Activated CD4-positive, CD25-positive, alpha-beta regulatory T cell treated with anti-CD3 and anti-CD28 coated beads, Interleukin-2, amount 50 U/mL, for 16 hours (primary cell): ENCODE measurements around the gene PLEKHG4.

ENCODE experiments used
- DNase-seq: peaks from one replicate; pipeline ENCODE4 v3.0.0-alpha.2; 2020; ENCODE audit warnings: low read depth, low spot score

PLEKHG4 gene, protein sequence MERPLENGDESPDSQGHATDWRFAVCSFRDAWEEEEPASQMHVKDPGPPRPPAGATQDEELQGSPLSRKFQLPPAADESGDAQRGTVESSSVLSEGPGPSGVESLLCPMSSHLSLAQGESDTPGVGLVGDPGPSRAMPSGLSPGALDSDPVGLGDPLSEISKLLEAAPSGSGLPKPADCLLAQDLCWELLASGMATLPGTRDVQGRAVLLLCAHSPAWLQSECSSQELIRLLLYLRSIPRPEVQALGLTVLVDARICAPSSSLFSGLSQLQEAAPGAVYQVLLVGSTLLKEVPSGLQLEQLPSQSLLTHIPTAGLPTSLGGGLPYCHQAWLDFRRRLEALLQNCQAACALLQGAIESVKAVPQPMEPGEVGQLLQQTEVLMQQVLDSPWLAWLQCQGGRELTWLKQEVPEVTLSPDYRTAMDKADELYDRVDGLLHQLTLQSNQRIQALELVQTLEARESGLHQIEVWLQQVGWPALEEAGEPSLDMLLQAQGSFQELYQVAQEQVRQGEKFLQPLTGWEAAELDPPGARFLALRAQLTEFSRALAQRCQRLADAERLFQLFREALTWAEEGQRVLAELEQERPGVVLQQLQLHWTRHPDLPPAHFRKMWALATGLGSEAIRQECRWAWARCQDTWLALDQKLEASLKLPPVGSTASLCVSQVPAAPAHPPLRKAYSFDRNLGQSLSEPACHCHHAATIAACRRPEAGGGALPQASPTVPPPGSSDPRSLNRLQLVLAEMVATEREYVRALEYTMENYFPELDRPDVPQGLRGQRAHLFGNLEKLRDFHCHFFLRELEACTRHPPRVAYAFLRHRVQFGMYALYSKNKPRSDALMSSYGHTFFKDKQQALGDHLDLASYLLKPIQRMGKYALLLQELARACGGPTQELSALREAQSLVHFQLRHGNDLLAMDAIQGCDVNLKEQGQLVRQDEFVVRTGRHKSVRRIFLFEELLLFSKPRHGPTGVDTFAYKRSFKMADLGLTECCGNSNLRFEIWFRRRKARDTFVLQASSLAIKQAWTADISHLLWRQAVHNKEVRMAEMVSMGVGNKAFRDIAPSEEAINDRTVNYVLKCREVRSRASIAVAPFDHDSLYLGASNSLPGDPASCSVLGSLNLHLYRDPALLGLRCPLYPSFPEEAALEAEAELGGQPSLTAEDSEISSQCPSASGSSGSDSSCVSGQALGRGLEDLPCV

DNA sequence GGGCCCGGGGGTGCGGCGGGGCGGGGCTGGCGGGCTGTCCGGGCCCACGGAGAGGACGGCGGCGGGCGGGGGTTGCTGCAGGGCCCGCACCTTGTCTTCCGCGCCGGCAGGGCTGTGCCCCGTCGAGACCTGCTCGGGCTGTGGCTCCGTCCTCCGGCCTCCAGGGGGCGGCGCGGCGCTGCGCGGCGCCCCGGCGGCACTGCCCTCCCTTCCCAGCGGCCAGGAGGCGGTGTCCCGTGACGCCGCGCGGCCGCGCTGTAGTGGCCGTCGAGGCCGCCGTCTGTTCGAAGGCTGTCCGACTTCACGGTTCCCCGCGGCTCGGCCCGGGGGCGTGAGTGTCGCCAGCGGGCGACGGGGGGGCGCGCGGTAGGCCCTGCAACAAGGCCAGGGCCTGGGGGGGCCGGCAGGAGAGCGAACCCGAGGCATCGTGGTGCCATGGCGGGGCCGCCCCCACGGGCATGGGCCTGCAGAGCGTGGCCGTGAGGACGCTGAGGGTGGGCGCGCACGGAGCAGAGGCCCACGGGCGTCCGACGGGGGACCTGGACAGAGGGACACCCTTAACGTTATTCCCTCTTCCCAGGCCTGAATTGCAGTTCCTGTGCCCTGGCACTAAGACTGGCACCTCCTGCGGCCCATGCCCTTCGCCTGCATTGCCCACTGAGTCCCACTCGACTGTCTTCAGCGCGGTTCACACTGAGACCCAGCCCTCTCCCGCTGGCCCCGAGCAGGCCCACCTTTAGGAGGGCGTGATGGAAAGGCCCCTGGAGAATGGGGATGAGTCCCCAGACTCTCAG is at the start of gene PLEKHG4:
PLEKHG4 (plus strand) TSS at position 237 of the 794 bp plus-strand sequence; CDS start at position 750, 513 bp downstream.
- DNase-seq = peak; percentile 55

DNA sequence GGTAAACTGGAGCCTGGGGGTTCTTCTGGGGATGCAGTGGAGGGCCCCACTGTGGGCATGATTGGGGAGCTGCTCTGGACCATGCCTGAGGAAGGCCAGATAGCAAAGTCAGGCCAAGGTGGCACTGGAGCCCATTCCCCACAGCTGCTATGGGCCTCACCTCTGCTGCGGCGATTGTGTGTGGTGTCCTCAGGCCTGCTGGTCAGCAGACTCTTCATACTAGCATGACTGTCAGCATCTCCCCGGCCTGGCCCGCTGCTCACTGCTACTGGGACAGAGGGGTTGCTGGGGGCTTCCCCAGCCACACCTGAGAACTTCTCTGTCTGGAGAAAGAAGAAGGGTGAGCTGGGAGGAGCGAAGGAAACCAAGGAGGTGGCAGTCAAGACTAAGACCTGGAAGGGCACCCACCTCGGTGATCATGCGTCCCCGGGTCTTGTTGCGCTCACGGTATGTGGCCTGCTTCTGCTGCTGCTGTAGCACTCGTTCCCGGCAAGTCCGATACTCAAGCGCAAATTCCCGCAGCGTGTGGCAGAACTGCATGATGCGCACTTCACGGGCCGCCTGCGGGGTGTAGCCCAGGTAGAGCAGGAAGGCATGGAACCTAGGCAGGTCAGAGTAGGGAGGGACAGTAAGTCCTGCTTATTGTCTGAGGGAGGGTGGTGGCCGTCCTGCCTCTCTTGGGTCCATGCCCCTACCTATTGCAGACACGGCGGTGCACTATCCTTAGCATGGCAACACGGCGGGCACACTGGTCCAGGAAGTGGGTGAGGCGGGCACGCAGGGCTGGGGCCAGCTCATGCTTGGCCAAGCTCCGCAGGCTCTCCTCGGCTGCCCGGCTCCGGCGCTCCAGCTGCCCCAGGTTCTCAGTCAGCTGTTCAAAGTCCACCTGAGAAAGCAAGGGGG is 49.2 kb upstream of the PLEKHG4 start:
- DNase-seq = no peak

DNA sequence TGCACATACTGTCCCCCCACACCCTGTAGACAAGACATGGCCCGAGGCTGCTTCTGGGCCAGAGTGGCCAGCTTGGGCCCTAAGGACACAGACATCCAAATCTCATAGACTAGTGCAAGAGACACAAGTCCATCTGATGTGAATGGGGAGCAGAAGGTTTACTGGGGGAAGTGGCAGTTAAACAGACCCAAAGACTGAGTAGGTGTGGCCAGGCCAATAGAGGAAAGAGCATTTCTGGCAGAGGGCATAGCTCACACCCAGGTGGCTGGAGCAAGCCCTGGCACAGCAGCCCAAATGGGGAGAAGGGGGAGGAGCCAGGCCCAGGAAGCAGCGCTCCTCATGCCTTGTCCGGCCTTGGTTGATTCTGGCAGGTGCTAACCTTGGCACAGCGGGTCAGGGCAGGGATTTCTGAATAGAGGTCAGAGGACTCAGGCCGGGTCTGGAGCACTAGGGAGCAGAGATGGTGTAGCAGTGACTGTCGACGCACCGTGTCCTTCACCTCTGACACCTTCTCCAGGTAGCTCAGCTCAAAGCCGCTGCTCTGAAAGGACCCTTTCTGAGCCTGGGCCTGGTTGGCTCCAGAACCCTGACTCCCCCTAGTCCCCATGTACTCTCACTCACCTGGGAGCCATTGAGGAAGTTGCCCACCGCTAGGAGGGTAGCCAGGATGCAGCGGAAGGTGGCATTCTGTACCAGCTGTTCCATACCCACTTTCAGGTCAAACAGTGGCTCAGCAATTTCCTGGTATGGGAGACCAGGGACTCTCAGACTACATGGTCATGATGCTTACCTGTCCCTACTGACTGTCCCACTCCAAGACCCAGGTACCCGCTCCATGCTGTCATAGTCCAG is 48.3 kb upstream of the PLEKHG4 start:
- no peak for DNase-seq

DNA sequence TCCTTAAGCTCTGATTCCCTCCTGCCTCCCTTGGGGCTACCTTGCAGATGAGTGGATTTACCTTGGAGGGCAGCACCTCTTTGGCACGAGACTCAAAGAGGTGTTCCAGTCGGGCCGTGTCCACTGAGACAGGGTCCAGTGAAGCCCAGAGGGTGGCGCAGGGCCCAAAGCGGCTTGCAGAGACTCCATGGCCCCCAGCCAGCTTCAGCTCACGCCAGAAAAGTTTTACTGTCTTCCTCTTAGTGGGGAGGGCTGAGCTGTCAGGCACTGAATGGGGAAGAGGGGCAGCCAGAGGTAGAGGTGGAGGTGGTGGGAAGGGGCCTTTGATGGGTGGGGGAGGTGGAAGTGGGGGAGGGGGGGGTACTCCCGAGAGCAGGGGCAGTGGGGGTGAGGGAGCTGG is 45.7 kb upstream of the PLEKHG4 start:
- no peak for DNase-seq

DNA sequence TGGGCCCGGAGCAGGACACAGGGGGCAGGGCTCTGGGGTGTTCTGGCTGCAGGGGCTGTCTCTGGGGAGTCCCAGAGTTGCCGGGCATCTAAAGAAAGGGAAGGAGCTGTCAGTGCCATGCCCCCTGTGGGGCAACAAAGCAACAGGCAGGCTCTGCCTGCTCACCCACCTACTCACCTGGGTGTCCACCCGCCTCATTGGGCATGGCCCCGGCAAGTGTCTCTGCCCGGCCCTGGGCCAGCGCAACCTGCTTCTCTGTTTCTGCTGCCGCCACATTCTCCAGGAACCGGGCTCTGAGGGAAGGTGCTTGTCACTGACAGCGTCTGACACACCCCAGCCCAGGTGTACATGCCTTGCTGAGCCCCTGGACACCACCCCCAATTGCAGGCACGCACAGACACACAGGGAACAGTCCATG is 45.1 kb upstream of the PLEKHG4 start:
- no peak for DNase-seq

DNA sequence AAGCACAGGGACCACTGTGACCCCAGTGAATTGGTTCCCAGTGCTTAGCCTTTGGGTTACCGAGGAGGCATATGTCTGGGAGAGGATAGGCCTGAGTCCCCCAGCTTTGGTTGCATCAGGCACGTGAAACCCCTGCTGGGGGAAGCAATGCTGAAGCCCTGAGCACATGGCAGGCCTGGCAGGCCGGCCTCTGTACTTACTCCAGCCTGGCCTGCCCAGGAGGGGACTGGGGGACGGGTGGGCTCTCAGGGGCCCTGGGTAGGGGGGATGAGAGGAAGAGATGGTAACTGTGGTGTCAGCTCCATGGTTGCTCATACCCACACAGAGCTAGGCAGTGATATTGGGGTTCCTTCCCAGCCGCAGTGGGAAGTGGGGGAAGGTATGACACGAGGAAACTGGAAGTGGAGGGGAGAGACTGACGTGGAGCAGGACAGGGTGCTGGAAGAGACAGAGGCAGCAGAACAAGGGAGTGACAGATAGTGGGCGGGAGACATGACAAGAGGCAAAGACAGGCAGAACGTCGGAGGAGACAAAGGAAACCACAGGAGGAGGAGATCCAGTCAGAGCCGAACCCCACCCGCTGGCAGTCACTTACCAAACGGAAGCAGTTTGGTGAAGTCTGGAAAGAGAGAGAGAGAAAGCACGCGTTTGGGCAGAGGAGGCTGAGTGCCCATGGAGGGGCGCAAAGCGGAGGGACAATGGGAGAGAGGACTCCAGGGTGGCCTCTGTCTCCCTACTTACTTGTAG is 43.3 kb upstream of the PLEKHG4 start:
- no peak for DNase-seq

DNA sequence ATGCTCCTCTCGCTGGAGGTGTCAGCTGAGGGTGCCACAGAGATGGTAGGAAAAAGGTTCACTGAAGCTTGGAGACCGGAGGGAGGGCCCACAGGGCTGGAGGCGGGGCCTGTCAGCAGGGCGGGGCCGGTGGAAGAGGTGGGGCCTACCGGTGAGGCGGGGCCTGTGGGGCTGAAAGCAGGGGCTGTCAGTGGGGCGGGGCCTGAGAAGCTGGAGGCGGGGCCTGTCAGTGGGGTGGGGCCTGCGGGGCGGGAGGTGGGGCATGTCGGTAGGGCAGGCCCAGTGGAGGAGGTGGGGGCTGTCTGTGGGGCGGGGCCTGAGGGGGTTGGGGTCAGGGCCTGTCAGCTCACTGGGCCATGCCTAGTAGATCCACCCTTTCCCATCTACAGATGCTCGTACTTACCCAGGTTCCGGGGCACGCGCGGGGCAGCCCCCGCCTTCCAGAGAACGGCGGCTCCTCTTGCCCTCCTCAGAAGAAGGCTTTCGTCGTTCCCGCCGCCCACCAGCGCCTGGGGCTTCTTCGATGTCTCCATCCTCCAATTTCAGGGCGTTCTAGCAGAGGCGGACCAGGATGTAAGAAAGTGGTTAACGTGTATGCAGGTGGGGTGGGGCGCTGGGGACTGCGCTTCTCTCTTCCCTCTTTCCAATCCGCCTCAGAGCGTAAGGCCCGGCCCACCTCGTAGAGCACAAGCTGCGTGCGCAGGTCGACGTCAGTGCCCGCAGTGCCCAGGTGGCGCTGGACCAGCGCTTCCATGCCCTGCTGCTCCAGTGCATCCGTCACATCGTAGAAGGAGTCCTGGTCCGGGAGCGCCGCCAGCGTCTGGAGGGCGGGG is 42.6 kb upstream of the PLEKHG4 start:
- DNase-seq = peak; percentile 38

DNA sequence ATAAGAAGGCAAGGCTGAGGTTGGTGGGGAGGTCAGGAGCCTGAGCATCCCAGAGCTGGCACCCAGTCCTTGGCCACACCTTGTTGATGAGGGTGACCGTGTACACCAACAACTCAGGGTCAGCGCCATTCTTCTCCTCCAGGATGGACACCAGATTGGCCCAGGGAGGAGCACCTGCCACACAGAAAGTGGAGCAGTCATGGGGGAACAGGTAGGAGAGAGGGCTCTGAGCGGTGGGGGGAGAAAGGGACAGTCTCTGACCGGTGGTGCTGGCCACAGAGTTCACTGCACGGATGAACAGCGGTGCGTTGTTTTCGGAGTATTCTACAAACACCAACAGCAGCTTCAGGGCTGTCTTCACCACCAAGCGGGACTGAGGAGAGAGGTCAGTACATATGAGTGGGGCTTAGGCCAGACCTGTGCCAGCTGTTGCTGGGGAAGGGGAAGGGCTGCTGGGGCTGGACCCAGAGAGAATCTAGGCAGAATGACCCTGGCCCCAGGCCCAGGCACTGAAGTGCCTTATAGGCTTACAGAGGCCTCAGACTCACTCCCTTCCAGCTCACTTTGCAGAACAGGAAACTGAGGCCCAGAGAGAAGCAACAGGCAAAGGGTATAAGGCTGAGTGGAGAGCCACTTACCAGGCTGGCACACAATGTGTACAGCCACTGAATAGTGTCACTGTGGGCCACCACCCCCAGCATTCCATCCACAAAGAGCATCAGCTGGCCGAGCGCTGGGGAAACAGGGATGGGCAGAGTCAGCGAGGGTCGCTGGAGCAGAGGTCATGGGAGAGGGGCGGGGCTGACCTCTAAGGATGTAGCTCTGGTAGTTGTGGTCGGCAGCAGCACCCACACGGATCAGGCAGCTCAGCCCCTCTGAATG is 41.7 kb upstream of the PLEKHG4 start:
- no peak for DNase-seq

DNA sequence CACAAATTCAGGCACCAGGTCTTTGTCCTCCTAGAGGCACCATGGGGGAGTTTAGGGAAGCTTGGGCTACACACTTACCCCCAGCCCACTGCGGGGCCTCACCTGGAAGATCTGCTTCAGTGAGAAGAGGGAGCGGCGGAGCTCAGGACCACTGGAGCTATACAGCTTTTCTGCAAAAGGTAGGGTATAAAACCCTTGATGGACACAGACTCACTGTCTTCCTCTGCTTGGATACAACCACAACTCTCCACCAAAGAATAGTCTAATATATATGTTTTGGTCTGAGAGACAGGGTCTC is 41.1 kb upstream of the PLEKHG4 start:
- no peak for DNase-seq

DNA sequence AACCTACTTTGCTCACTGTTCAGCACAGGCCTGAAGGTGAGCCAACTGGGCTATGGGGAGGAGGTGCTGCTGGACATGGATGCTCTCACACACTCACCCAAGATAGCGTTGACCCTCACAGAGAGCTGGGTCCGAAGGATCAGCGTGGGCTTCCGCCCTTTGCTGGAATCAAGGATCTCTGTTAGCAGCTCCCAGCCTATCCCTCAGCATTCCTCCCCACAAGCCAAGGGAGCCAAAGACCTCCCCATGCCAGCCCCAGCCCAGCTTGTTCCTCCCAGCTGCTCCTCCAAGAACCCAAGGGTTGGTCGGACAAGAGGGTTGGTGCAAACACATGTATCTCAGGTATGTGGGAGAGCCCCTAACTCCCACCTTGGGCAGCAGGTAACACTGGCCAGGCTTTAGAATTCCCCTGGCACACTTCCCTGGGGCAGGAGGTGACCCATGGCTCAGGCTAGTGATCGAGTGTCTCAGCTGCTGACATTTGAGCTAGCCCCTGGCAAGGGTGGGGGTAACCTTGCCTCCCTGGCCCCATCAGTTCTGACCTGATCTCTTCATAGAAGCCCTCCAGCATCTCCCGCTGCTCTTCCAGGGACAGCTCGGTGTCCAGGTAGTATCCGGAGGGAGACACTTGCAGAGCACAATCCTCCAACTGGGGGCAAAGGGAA is 40.4 kb upstream of the PLEKHG4 start:
- DNase-seq = no peak

DNA sequence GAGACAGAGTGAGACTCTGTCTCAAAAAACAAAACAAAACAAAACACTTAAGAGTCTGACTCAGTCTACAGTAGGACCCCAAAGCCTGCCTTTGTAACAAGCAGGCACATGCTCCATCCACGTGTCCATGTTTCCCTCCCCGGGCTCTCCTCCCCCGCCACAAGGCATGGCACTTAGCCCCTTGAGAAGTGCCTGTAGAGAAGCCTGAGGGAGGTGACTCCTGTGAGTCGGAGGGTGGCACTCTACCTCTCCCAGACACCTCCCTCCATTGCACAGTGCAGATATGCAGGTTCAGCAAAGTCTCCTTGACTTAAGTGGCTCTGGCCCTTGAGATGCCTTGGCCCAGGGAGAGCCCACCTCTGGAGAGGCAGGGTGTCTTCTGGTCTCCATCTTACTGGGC is 38.8 kb upstream of the PLEKHG4 start:
- DNase-seq = no peak

DNA sequence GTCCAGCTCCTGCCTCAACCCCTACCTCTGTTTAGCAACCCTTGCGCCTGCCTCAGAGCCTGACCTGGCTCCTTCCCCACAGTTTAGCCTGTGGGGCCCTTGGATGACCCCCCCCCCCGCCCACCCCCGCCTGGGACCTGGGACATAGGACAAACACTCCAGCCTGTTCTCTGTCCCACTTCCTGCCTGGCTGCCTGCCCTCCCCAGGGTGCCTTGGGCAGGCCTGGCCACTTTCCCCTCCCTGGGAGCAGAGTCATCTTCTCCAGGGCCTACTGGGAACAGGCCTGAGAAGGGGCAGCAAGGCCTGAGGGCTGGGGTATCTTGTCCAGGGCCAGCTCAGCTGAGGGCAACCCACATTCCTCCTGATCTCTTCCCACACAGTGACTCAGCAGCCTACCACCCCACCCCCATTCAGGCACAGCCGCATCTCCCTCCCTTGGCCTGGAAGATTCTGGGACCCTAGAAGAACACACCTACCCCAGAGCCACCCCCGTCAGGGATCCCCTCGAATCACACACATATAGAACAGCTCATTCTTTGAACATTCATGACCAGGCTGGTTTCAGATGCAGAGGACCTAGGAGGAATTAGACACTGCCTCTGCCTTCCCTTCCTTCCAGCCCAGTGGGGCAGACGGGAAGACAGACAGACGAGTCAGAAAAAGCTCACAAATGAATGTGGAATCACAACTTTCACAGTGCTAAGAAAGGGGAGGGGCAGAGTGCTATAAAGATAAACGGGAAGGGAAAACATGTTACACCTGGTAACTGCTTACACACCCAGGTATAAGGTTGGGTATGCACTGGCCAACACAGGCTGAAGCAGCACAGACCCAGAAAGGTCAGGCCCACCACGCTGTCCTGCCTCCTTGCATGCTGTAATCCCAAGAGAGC is 38.1 kb upstream of the PLEKHG4 start:
- no peak for DNase-seq

DNA sequence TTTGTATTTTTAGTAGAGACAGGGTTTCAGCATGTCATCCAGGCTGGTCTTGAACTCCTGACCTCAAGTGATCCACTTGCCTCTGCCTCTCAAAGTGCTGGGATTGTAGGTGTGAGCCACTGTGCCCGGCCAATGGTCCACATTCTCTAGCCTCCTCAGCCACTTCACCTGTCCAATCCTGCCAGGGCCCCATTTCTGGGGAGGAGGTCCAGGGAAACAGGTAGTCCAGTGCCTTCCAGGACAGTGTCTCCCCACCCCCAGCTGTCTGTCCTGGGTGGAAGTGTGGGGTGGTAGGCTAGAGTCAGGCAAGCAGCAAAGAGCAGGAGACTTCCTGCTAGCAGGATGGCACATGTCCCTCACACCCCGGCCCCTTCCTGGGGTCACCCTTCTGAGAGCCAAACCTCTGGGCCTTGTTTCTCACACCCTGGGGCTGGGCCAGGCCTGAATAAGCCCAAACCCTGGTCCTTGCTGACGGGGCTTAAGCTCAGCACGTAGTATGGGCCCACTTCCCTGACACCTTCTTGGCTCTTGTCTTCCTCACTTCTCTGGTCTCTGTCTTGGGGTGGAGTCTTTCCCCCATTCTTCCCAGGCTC is 37.1 kb upstream of the PLEKHG4 start:
- no peak for DNase-seq

DNA sequence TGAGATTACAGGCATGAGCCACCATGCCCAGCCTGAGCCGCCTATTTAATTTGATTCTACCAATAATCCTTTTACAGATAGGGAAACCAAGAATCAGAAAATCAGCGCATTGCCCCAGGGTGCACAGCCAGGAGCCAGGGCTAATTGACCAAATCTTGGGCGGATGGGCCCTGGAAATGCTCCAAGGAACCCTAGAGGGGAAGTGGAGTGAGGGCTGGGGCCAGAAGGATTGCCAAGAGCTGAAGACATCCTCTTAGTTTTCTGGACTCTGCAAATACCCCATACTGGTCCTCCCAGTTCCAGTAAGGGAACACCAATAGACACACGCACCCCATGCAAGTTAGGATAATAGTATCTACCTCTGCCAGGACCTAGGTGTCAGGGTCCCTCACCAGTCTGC is 35.9 kb upstream of the PLEKHG4 start:
- DNase-seq = no peak
